OCI-LY3 (cell line): ENCODE measurements around the gene TNNC2.
"Not testable (repeated sequence)": the region's sequence is repeated elsewhere in the genome, so short reads cannot be mapped to it uniquely, and the experiment has no call there.

Experiments
- CTCF ChIP-seq: fragments of 200-600, 300-600 bp; sonication (generic); IDR thresholded peaks from 2 replicates; pipeline ENCODE4 v1.5.1; 2014; ENCODE audit warnings: antibody characterized with exemption, low read length, low read depth
- EZH2phosphoT487 ChIP-seq: fragments of 200-600 bp; shearing (Covaris generic); IDR thresholded peaks from 2 replicates; pipeline ENCODE4 v1.6.1; 2018; ENCODE audit warnings: antibody characterized with exemption, mixed run types, low read depth

GRCh38 chr20:45797955-45798354 lies 29.2 kb downstream of the TNNC2 start:
- not testable (repeated sequence) for TF ChIP-seq CTCF, EZH2phosphoT487
